Measurements from ENCODE around the gene PTPRG.

DNA sequence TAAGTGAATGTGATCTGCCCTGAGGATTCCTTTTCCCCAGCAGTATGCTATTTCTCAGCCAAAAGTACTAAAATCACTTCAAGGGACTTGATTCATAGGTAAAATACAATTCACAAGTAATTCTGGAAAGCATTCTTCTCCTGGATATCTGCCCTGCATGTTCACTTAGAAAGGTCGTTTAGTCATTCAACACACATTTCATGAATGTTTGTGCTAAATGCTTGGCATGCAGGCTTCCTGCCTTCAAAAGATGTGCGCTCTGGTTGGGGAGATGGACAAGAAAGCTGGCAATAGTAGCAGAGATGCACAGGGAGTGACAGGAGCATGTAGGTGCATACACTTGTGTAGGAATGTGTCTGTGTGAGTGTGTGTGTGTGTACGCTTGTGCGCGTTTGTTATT, 360.7 kb downstream of the PTPRG start:
- TF ChIP-seq, protein P1, sequence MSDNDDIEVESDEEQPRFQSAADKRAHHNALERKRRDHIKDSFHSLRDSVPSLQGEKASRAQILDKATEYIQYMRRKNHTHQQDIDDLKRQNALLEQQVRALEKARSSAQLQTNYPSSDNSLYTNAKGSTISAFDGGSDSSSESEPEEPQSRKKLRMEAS (IDR thresholded peaks at IDR 0.05), result no peak
- TF ChIP-seq, protein P2, sequence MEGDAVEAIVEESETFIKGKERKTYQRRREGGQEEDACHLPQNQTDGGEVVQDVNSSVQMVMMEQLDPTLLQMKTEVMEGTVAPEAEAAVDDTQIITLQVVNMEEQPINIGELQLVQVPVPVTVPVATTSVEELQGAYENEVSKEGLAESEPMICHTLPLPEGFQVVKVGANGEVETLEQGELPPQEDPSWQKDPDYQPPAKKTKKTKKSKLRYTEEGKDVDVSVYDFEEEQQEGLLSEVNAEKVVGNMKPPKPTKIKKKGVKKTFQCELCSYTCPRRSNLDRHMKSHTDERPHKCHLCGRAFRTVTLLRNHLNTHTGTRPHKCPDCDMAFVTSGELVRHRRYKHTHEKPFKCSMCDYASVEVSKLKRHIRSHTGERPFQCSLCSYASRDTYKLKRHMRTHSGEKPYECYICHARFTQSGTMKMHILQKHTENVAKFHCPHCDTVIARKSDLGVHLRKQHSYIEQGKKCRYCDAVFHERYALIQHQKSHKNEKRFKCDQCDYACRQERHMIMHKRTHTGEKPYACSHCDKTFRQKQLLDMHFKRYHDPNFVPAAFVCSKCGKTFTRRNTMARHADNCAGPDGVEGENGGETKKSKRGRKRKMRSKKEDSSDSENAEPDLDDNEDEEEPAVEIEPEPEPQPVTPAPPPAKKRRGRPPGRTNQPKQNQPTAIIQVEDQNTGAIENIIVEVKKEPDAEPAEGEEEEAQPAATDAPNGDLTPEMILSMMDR (IDR thresholded peaks at IDR 0.05 in 2 of 3, conservative IDR thresholded peaks at IDR 0.05 in 1 of 3; ENCODE audit: borderline replicate concordance in 1 of 3, insufficient read depth in 1 of 3, low read depth in 2 of 3, low read length in 2 of 3), result no peak
- TF ChIP-seq TCF7L2 (IDR thresholded peaks at IDR 0.05; ENCODE audit: borderline replicate concordance, extremely low read depth, insufficient read depth, insufficient read length) (no peak), CEBPB (IDR thresholded peaks at IDR 0.05; ENCODE audit: low read depth) (no peak), POLR2AphosphoS5 (IDR thresholded peaks at IDR 0.05; ENCODE audit: low read depth, low read length) (no peak), SIN3A (IDR thresholded peaks at IDR 0.05; ENCODE audit: low read depth) (no peak), EZH2 (IDR thresholded peaks at IDR 0.05) (no peak), RAD21 (IDR thresholded peaks at IDR 0.05; ENCODE audit: low read depth) (no peak), YY1 (IDR thresholded peaks at IDR 0.05; ENCODE audit: extremely low read depth, insufficient replicate concordance, low read depth, low read length) (no peak), POLR2A (IDR thresholded peaks at IDR 0.05; ENCODE audit: borderline replicate concordance, extremely low read depth, insufficient read depth, insufficient read length) (no peak), SP1 (IDR thresholded peaks at IDR 0.05; ENCODE audit: low read depth) (no peak)
- TF ChIP-seq, protein P3, sequence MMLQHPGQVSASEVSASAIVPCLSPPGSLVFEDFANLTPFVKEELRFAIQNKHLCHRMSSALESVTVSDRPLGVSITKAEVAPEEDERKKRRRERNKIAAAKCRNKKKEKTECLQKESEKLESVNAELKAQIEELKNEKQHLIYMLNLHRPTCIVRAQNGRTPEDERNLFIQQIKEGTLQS (IDR thresholded peaks at IDR 0.05), result no peak
- TF ChIP-seq, protein P4, sequence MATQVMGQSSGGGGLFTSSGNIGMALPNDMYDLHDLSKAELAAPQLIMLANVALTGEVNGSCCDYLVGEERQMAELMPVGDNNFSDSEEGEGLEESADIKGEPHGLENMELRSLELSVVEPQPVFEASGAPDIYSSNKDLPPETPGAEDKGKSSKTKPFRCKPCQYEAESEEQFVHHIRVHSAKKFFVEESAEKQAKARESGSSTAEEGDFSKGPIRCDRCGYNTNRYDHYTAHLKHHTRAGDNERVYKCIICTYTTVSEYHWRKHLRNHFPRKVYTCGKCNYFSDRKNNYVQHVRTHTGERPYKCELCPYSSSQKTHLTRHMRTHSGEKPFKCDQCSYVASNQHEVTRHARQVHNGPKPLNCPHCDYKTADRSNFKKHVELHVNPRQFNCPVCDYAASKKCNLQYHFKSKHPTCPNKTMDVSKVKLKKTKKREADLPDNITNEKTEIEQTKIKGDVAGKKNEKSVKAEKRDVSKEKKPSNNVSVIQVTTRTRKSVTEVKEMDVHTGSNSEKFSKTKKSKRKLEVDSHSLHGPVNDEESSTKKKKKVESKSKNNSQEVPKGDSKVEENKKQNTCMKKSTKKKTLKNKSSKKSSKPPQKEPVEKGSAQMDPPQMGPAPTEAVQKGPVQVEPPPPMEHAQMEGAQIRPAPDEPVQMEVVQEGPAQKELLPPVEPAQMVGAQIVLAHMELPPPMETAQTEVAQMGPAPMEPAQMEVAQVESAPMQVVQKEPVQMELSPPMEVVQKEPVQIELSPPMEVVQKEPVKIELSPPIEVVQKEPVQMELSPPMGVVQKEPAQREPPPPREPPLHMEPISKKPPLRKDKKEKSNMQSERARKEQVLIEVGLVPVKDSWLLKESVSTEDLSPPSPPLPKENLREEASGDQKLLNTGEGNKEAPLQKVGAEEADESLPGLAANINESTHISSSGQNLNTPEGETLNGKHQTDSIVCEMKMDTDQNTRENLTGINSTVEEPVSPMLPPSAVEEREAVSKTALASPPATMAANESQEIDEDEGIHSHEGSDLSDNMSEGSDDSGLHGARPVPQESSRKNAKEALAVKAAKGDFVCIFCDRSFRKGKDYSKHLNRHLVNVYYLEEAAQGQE (IDR thresholded peaks at IDR 0.05; ENCODE audit: low read depth), result no peak
